GM21786 (cell line): Measurements from ENCODE around the gene CRMP1.

Experiments
- ATAC-seq: cut with Tn5 transposase; IDR thresholded peaks from one replicate; pipeline ENCODE4 v1.9.1; 2021; ENCODE audit not compliant: unreplicated experiment

CRMP1 gene

DNA sequence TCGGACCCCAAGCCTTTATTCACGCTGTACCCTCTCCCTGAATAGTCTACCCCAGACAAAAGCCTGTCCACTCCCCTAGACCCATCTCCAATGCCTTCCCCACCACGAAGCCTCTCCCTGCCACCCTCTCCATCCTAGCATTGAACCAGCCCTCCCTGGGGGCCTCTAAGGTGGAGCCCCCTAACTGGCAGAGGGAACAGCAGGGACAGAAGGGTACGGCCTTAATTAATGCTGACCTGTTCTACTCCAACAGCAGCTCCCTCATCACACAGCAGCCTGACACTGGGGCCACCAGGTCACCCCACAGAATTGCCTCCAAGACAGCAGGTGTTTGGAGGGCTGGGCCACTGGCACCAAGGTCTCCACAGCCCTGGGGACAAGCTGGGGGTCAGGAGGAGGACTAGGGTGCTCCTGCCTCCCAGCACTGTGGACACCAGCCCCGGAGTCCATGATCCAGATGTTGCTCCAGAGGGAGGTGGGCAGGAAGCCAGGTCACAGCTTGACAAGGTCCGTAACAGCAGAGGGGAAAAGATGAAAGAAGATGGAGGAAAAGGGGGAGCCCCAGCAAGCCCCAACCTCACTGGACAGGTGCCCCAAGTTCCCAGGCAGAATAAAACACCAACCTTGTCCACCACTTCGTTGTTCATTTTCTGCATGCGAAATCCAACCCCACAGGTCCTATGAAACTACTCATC lies 3.7 kb downstream of the CRMP1 start:
- no peak for ATAC-seq

- no peak for ATAC-seq
These were observed 4.5 kb downstream of the CRMP1 start for GRCh38 chr4:5888222-5889001.

GRCh38 chr4:5887361-5888221 lies 5.3 kb downstream of the CRMP1 start:
- ATAC-seq = no peak

DNA sequence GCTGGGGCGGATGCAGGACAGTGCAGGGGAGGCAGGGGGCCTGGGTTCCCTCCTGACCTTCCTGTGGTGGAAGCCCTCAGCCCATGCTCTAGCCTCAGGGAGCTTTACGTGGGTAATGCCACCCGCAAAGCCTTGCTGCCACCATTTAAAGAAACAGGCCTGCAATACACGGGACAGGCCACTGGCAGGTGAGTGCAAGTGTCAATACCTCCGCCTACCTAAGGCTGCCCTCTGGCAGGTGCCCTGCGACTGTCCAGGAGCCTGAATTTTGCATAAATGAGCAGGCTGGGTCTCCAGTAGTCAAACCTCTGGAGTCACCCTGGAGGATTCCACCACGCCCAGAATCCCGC lies 5.9 kb downstream of the CRMP1 start:
- ATAC-seq = no peak

GRCh38 chr4:5885733-5886132 lies 7.2 kb downstream of the CRMP1 start:
- no peak for ATAC-seq

DNA sequence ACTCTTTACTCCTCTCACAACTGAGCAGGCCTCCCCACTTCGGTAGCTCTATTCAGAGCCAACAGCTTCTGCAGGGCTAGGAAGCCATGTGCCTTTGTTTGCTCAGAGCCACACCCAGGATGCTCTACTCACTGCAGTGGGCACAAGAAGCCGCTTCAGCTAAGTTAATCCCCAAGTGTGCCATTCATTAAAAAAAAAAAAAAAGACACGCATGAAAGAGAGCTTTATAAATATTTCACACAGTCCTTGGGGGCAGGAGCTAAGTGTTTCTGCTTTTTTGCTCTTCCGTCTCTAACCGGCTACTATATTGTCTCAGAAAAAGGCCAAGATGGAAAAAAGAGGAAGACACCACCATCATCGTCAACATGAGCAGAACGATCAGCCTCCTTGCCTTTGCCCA lies 8.1 kb downstream of the CRMP1 start:
- no peak for ATAC-seq

DNA sequence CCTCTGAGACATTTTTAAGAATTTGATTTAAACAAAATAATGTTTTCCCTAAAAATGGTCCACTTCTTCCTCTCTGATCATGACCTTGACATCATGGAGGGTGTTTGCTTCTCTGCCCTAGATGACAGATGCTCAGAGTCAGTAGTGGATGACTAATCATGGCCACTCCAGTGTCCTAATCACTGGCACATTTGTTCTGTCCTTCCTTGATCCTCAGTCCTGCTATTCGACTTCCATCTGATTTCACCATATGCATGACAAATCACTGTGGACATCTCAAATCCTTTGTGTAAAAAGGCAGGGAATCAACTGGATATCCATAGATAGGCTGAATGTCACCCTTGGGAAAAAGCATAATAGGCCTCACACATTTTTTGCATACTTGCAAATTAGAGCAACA lies 9.0 kb downstream of the CRMP1 start:
- no peak for ATAC-seq

DNA sequence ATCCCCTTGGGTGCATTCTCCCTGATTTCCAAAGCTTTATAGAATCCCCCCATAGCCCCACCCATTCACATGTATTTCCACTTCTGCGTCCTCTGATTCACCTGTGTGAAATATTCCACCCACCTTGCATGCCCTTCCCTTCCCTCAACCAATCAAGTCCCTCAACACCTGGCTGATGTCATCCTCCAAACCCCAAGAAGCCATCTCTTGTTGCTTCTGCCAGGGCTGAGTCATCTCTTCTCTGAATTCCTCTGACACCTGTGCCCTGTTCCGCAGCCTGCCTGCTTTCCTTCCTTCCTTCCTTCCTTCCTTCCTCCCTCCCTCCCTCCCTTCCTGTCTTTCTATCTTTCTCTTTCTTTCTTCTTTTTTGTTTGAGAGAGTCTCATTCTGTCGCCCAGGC lies 9.9 kb downstream of the CRMP1 start:
- ATAC-seq = no peak

DNA sequence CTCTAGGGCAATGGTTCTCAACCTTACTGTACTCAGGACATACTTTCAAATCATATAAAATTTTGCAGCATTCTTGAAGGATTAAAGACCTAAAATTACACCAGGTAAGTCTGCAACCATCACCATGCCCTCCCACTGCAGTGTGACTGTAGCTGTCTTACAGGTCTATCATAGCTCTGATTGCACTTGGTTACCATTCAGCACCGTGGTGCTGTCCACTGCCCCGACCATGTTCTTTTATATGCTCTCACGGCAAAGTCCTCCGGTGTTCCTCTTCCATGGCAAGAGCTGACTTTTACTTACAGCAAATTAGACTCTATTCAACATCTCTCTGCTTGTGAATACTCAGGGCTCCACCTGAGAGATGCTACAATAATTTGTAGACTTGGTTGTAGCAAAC lies 11.5 kb downstream of the CRMP1 start:
- ATAC-seq = no peak

DNA sequence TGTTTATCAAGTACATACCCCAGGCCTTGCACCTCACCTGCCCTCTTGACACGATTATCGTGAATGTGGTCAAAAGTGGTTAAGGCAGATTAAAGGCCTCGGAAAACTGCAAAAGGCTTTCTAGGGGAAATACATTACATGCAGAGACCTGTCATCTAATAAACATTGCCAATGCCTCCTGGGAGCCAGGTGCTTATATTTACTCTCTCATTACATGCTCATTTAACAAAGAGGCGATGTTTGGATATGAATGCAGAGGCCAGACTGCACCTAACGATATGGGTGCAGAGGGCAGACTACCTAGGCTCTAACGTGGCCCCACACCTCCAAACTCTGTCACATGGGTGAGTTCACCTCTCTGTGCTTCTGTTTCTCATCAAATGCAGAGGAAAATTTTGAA lies 14.5 kb downstream of the CRMP1 start:
- no peak for ATAC-seq

DNA sequence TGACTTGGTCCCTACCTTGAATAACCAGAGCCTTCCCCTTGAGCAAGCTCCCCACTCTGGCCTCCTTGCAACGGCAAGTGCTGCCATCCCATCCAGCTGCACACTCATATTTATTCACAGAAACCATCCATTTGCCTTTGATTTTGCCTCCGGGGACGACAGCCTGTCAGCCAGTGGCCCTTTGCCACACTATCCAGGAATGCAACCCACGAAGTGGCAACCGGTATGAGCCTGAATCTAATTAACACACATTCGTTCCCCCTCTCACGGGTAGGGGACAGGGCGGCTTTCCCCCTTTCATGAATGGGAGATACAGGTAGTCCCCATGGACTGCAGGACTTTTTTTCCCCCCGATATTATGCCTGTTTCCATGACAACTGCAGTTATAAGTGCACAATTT lies 15.5 kb downstream of the CRMP1 start:
- no peak for ATAC-seq

DNA sequence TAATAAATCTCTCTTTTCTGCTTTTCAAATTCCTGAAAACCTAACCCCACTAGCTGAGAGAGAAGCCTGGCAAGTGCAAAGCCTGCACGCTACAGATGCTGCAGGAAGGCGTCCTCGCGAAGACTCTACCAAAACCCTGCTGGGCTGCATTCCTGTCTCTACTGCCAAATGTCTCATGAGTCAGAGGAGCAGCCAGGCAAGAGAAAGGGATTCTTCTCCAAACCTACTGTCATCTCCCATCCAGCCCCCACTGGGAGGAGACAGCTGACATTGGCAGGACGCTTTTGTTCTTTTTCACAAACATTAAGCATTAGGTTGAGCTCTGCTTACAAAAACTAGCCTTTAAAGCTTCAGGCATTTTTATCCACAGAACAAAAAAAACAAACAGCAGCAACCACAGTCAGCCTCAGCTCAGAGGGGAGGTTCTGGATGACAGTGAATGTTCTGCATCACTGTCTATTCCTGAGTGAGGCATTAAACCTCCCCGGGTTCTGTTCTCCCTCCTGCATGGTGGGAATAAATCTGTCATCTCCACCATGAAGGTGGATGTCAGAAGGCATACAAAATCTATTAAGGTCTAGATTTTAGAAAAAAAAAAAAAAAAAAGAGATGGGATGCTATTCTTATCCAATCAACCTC lies 18.0 kb downstream of the CRMP1 start:
- no peak for ATAC-seq

DNA sequence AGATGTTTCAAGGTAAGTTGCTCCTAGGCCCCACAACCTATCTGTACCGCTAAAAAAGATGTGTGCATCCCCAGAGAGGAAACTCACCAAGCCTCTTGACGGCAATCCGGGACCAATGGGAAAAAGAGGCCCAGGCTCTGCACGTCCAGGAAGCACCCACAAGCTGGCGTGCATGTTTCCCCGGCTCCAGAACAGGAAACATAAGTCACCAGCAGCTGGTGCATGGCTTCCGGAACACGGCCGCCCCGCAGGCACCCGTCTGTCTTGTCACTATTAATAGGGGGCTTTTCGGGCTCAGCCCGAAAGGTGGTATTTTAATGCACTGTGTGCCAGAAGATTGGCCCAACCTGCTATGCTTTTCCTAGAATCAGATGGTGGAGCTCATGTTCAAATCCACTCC lies 22.2 kb downstream of the CRMP1 start:
- ATAC-seq = no peak

DNA sequence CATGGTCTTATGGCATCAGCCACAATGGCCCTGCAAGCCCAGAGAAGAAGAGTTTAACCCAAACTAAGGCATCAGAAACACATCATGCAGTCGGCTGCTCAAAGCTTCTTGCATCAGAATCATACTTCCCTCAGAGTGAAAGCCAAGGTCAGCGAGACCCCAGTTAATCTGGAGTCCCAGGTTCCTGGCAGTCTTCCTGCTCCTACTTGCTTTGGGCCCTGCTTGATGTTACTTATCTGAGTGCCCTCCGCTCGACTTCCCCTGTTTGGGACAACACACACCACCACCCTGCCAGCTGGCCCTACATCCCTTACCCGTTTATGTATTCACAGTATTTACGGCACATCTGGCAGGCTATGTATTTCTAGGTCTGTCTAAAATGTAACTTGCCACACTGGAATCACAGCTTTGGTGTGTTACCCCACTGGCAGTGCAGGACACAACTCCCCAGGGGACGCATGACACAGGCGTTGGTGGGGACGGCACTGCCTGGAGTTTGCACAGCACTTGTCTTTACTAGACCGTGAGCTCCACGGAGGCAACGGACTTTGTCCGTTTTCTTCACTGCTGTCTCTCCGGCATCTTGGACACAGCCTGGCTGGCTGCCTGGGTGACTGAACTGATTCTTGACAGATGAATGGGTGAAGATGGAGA lies 22.8 kb downstream of the CRMP1 start:
- no peak for ATAC-seq

DNA sequence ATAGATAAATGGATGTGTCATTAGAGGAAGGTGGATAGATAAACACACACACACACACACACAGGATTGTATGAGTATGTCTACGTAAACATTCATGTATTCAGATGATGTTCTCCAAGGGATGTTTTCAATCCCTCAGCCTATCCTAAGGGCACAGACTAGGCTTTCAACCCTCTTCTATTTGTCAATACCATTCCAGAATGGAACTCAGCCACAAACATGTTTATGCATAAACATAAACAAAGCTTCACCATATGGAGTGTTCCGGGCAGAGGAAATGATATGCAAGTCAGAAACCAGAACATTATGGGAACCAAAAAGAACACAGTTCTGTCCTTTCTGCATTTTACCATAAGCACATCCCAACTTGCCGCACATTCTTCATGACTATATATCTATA lies 25.0 kb downstream of the CRMP1 start:
- no peak for ATAC-seq

- no peak for ATAC-seq
These were observed 25.8 kb downstream of the CRMP1 start for GRCh38 chr4:5866841-5867813.

- no peak for ATAC-seq
These were observed 26.8 kb downstream of the CRMP1 start for GRCh38 chr4:5865896-5866599.

DNA sequence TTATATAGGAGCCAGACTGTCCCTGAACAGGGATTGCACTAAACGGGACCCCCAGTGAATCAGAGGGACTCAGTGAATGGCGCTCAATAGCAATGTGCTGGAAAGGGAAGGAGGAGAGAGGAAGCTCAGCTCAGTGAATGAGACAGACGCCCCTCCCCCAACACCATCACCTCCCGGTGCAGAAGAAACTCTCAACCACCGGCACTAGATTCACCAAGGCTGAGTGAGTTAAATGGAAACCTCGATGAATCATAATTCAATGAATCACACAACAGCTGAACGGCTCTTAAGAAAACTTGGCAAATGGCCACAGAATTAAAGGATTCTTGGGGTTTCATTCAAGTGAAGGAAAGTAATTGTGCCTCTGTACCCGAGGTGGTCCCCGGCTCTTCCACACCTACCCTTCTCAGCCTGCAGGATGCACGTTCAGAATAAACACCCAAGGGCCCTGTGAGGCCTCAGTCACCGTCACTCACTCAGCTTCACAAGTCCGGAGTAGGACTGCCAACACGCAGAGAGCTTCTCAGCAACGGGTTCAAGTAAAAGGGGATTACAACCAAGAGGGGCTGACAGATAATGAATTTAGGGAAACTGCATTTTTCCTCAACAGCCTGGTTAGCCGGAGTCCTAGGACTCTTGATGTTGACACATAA lies 29.3 kb downstream of the CRMP1 start:
- no peak for ATAC-seq
